LHCN-M2 (cell line): Measurements from ENCODE around the gene COL5A1. TPM values are rescaled to one million over a fixed set of nuclear protein-coding genes. Genes with fewer than 3 reads are reported as not detected.

ENCODE experiments used
- DNase-seq: peaks from one replicate; pipeline ENCODE4 v3.0.0-alpha.2; 2012; ENCODE audit warnings: low read depth
- total RNA-seq: library from RNA; depleted of rRNA; stranded (reverse); fragments of >200 nt; gene quantifications from 2 replicates; pipeline ENCODE4 v1.2.3, GENCODE V29; 2014

Gene COL5A1
- total RNA-seq, 1 experiment from 2014 or later, result 36.4 TPM

GRCh38 chr9:134813841-134814240 lies 172.2 kb downstream of the COL5A1 start:
- no peak for DNase-seq

GRCh38 chr9:134814598-134815215 lies 173.1 kb downstream of the COL5A1 start:
- peak; percentile 30 for DNase-seq

- DNase-seq, result no peak
These were observed 174.0 kb downstream of the COL5A1 start for GRCh38 chr9:134815435-134816214.

GRCh38 chr9:134816264-134816663 lies 174.7 kb downstream of the COL5A1 start:
- DNase-seq, result no peak

- DNase-seq, result no peak
These were observed 176.5 kb downstream of the COL5A1 start for GRCh38 chr9:134818000-134818568.

GRCh38 chr9:134818591-134818990 lies 177.0 kb downstream of the COL5A1 start:
- no peak for DNase-seq

GRCh38 chr9:134820901-134821300 lies 179.3 kb downstream of the COL5A1 start:
- DNase-seq, result no peak

GRCh38 chr9:134822541-134822940 lies 180.9 kb downstream of the COL5A1 start:
- DNase-seq, result no peak

- DNase-seq, result no peak
These were observed 182.0 kb downstream of the COL5A1 start for GRCh38 chr9:134823623-134824022.

GRCh38 chr9:134824583-134824982 lies 183.0 kb downstream of the COL5A1 start:
- no peak for DNase-seq

- DNase-seq, result no peak
These were observed 183.4 kb downstream of the COL5A1 start for GRCh38 chr9:134825025-134825424.

- DNase-seq, result no peak
These were observed 185.0 kb downstream of the COL5A1 start for GRCh38 chr9:134826336-134827285.

GRCh38 chr9:134827559-134827958 lies 186.0 kb downstream of the COL5A1 start:
- DNase-seq, result no peak

- DNase-seq, result no peak
These were observed 186.4 kb downstream of the COL5A1 start for GRCh38 chr9:134827993-134828392.

- no peak for DNase-seq
These were observed 187.3 kb downstream of the COL5A1 start for GRCh38 chr9:134828892-134829291.

GRCh38 chr9:134829356-134829937 lies 187.8 kb downstream of the COL5A1 start:
- DNase-seq, result no peak

GRCh38 chr9:134830126-134830525 lies 188.5 kb downstream of the COL5A1 start:
- DNase-seq, result no peak

- DNase-seq, result no peak
These were observed 189.5 kb downstream of the COL5A1 start for GRCh38 chr9:134830926-134831720.

GRCh38 chr9:134832471-134832870 lies 190.9 kb downstream of the COL5A1 start:
- DNase-seq, result no peak

- DNase-seq, result no peak
These were observed 191.8 kb downstream of the COL5A1 start for GRCh38 chr9:134833294-134833880.
